Immature natural killer cell (primary cell): ENCODE measurements around the gene MCM6. TPM values are rescaled to one million over a fixed set of nuclear protein-coding genes. Genes with fewer than 3 reads are reported as not detected.
"Not testable (repeated sequence)": the region's sequence is repeated elsewhere in the genome, so short reads cannot be mapped to it uniquely, and the experiment has no call there.

Source experiments
- DNase-seq, 3 donors: peaks; one replicate each; pipeline ENCODE4 v3.0.0; 2022; ENCODE audit warnings: mixed read lengths in 1 of 3
- H3K27ac Mint-ChIP-seq, 6 donors: one replicate each; pipeline ENCODE4 v1.8.0; 2020; ENCODE audit warnings: mixed read lengths in 6 of 6, mild to moderate bottlenecking in 5 of 6, inconsistent platforms in 4 of 6, moderate library complexity in 3 of 6
- H3K27me3 Mint-ChIP-seq, 3 donors: one replicate each; pipeline ENCODE4 v1.8.0; 2020 to 2021; ENCODE audit warnings: low read depth in 3 of 3, mild to moderate bottlenecking in 3 of 3, mixed read lengths in 3 of 3, moderate library complexity in 3 of 3, inconsistent platforms in 1 of 3
- H3K36me3 Mint-ChIP-seq, 3 donors: one replicate each; pipeline ENCODE4 v1.8.0; 2020; ENCODE audit warnings: mixed read lengths in 3 of 3, inconsistent platforms in 2 of 3, mild to moderate bottlenecking in 2 of 3
- H3K4me1 Mint-ChIP-seq, 2 donors: one replicate each; pipeline ENCODE4 v1.8.0; 2020; ENCODE audit warnings: inconsistent platforms in 2 of 2, mild to moderate bottlenecking in 2 of 2, mixed read lengths in 2 of 2, moderate library complexity in 1 of 2
- H3K4me3 Mint-ChIP-seq, 5 donors: one replicate each; pipeline ENCODE4 v1.8.0; 2020; ENCODE audit warnings: mild to moderate bottlenecking in 5 of 5, mixed read lengths in 5 of 5, inconsistent platforms in 3 of 5, moderate library complexity in 3 of 5
- H3K9me3 Mint-ChIP-seq, 6 donors: one replicate each; pipeline ENCODE4 v1.8.0; 2020; ENCODE audit warnings: mild to moderate bottlenecking in 6 of 6, mixed read lengths in 6 of 6, inconsistent platforms in 4 of 6, moderate library complexity in 3 of 6
- polyA plus RNA-seq, 3 donors: library from polyadenylated mRNA; unstranded; fragments of 300-500 nt; fragmentation: Illumina TruSeq; gene quantifications; one replicate each; pipeline ENCODE4 v1.2.3, GENCODE V29; 2021

MCM6 gene
- polyA plus RNA-seq, 3 donors from 2014 or later = 10.6 to 18.0 (median 17.0) TPM

- H3K4me3 Mint-ChIP-seq = no peak overlapping the region
- H3K27ac Mint-ChIP-seq = no peak overlapping the region
- no peaks in the 10 kb centered on the region for H3K4me1 Mint-ChIP-seq
- H3K27me3 Mint-ChIP-seq = peaks cover 0 to 6% (median 2%) of the 10 kb centered on the region in 3 donors
- H3K36me3 Mint-ChIP-seq = no peaks in the 10 kb centered on the region
- peaks cover 0 to 2% (median 0%) of the 10 kb centered on the region in 6 donors for H3K9me3 Mint-ChIP-seq
- no peak for DNase-seq
Measured at GRCh38 chr2:135890835-135891234, 14.6 kb upstream of the MCM6 start.

GRCh38 chr2:135890149-135890548 is 13.9 kb upstream of the MCM6 start:
- Mint-ChIP-seq H3K4me3 (no peak overlapping the region), H3K4me1 (no peaks in the 10 kb centered on the region), H3K27ac (no peak overlapping the region), H3K27me3 (peaks cover 2 to 6% (median 5%) of the 10 kb centered on the region in 3 donors), H3K9me3 (peaks cover 0 to 2% (median 0%) of the 10 kb centered on the region in 6 donors), H3K36me3 (no peaks in the 10 kb centered on the region)
- DNase-seq = no peak

DNA sequence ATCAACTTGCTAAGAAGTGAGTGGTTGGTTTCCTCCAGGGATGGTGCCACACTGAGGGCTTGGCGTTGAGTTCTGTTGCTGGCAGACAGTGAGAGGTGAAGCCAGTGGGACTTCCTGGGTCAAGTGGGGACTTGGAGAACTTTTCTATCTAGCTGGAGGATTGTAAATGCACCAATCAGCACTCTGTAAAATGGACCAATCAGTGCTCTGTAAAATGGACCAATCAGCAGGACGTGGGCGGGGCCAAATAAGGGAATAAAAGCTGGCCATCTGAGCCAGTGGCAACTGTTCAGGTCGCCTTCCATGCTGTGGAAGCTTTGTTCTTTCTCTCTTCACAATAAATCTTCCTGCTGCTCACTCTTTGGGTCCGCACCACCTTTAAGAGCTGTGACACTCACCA is 12.3 kb upstream of the MCM6 start:
- DNase-seq, H3K4me1 Mint-ChIP-seq, H3K9me3 Mint-ChIP-seq, H3K4me3 Mint-ChIP-seq, H3K27me3 Mint-ChIP-seq, H3K27ac Mint-ChIP-seq, H3K36me3 Mint-ChIP-seq: not testable (repeated sequence)

DNA sequence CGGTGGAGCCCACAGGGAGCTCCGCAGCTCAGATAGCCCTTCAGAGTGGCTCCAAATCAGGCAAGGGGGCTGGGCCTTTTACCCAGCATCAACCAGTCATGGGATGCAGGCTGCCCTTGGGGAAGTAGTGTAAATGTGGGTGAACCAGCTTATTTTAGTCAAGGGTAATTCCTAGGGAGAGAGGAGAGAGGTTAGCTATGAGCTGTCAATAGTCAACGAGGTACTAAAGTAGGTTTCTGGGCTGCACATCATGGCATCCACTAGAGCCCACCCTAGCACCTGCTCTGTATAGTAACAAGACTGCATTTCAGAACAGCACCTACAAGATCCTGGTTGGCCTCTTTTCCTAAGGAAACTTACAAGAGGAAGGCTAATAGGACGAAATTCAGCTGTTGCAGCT is 9.5 kb upstream of the MCM6 start:
- Mint-ChIP-seq H3K27ac (no peak overlapping the region), H3K4me3 (no peak overlapping the region), H3K27me3 (peaks cover 6 to 8% (median 6%) of the 10 kb centered on the region in 3 donors), H3K4me1 (no peaks in the 10 kb centered on the region), H3K9me3 (peaks cover 0 to 2% (median 0%) of the 10 kb centered on the region in 6 donors), H3K36me3 (no peaks in the 10 kb centered on the region)
- DNase-seq = no peak

- Mint-ChIP-seq H3K27ac (no peak overlapping the region), H3K27me3 (peaks cover 3 to 10% (median 8%) of the 10 kb centered on the region in 3 donors), H3K36me3 (no peaks in the 10 kb centered on the region), H3K4me1 (peaks cover 3 to 6% of the 10 kb centered on the region in 2 donors), H3K4me3 (no peak overlapping the region), H3K9me3 (no peaks in the 10 kb centered on the region)
- DNase-seq = no peak
Measured at GRCh38 chr2:135882415-135882814, 6.2 kb upstream of the MCM6 start.

- H3K4me3 Mint-ChIP-seq = peak overlapping the region; percentile 89 to 98 (median 98)
- peaks cover 26 to 35% of the 10 kb centered on the region in 2 donors for H3K4me1 Mint-ChIP-seq
- H3K27ac Mint-ChIP-seq = peak overlapping the region; percentile 89 to 96 (median 92)
- H3K27me3 Mint-ChIP-seq = peaks cover 9 to 15% (median 10%) of the 10 kb centered on the region in 3 donors
- DNase-seq, H3K36me3 Mint-ChIP-seq, H3K9me3 Mint-ChIP-seq: not testable (repeated sequence)
Measured at GRCh38 chr2:135876770-135877169, 527 bp upstream of the MCM6 start.

GRCh38 chr2:135875491-135876065 is 665 bp downstream of the MCM6 start:
- Mint-ChIP-seq H3K9me3 (no peaks in the 10 kb centered on the region), H3K36me3 (peaks cover 0 to 5% (median under 1%) of the 10 kb centered on the region in 3 donors), H3K27ac (peak overlapping the region; percentile 90 to 95 (median 93)), H3K4me1 (peaks cover 26 to 35% of the 10 kb centered on the region in 2 donors), H3K4me3 (peak overlapping the region; percentile 88 to 98 (median 92)), H3K27me3 (peaks cover 9 to 15% (median 10%) of the 10 kb centered on the region in 3 donors)
- peak; percentile 75 to 79 (median 76) for DNase-seq

DNA sequence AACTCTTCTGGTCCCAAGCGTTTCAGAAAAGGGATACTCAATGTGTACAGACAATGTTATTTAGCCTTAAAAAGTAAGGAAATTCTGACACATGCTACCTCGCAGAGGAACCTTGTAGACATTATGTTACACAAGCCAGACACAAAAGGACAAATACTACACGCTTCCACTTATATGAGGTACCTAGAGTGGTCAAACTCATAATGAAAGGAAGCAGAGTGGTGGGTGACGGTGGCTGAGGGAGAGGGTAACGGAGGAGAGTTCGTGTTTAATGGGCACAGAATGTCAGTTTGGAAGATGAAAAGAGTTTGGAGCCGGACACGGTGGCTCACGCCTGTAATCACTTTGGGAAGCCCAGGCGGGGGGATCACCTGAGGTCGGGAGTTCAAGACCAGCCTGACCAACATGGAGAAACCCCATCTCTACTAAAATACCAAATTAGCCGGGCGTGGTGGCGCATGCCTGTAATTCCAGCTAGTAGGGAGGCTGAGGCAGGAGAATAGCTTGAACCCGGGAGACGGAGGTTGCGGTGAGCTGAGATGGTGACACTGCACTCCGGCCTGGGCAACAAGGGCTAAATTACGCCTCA is 1.4 kb downstream of the MCM6 start:
- peaks cover 4 to 6% (median 5%) of the 10 kb centered on the region in 3 donors for H3K36me3 Mint-ChIP-seq
- H3K9me3 Mint-ChIP-seq = no peaks in the 10 kb centered on the region
- no peak for DNase-seq
- peak overlapping the region in 5 of 6 donors; percentile 15 to 95 (median 88) for H3K27ac Mint-ChIP-seq
- peak overlapping the region; percentile 88 to 98 (median 89) for H3K4me3 Mint-ChIP-seq
- H3K27me3 Mint-ChIP-seq = peaks cover 9 to 15% (median 10%) of the 10 kb centered on the region in 3 donors
- peaks cover 26 to 35% of the 10 kb centered on the region in 2 donors for H3K4me1 Mint-ChIP-seq

DNA sequence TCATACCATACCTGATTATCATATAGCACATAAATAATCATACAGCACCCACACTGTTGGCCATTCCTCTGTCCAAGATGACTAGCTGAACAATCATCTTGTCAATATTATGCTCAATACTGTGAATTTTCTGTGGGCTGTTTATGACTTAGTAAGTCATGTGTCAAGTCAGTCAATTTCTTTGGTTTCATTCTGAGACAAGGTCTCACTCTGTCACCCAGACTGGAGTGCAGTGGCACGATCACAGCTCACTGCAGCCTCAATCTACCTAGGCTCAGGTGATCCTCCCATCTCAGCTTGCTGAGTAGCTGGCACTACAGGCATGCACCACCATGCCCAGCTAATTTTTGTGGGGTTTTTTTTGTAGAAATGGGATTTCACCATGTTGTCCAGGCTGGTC is 5.7 kb downstream of the MCM6 start:
- Mint-ChIP-seq H3K9me3 (no peaks in the 10 kb centered on the region), H3K36me3 (peaks cover 17 to 33% (median 24%) of the 10 kb centered on the region in 3 donors), H3K4me3 (no peak overlapping the region), H3K27me3 (peaks cover 0 to 2% (median under 1%) of the 10 kb centered on the region in 3 donors), H3K27ac (peak overlapping the region in 1 of 6 donors; percentile 42), H3K4me1 (peaks cover 14 to 19% of the 10 kb centered on the region in 2 donors)
- no peak for DNase-seq

DNA sequence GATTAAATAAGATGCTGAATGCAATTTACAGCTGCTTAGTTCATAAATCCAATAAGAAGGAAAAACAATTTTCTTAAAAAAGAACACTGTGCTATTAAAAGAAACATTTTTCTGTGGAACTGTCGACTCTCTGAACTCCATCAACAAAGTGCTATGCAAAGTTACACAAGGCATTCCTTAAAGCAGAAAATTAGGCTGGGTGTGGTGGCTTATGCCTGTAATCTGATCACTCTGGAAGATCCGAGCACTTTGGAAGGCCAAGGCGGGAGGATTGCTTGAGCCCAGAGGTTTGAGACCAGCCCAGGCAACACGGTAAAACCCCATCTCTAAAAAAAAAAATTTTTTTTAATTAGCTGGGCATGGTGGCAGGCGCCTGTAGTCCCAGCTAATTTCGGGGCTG is 13.0 kb downstream of the MCM6 start:
- Mint-ChIP-seq H3K9me3 (no peaks in the 10 kb centered on the region), H3K4me1 (no peaks in the 10 kb centered on the region), H3K4me3 (no peak overlapping the region), H3K27ac (no peak overlapping the region), H3K27me3 (peaks cover 0 to 1% (median 0%) of the 10 kb centered on the region in 3 donors), H3K36me3 (peaks cover 35 to 46% (median 39%) of the 10 kb centered on the region in 3 donors)
- DNase-seq = no peak

- no peaks in the 10 kb centered on the region for H3K4me1 Mint-ChIP-seq
- no peak for DNase-seq
- H3K27me3 Mint-ChIP-seq = peaks cover 0 to 1% (median 0%) of the 10 kb centered on the region in 3 donors
- peaks cover 33 to 44% (median 34%) of the 10 kb centered on the region in 3 donors for H3K36me3 Mint-ChIP-seq
- H3K4me3 Mint-ChIP-seq = no peak overlapping the region
- H3K9me3 Mint-ChIP-seq = no peaks in the 10 kb centered on the region
- no peak overlapping the region for H3K27ac Mint-ChIP-seq
Measured at GRCh38 chr2:135862718-135863117, 13.5 kb downstream of the MCM6 start.

DNA sequence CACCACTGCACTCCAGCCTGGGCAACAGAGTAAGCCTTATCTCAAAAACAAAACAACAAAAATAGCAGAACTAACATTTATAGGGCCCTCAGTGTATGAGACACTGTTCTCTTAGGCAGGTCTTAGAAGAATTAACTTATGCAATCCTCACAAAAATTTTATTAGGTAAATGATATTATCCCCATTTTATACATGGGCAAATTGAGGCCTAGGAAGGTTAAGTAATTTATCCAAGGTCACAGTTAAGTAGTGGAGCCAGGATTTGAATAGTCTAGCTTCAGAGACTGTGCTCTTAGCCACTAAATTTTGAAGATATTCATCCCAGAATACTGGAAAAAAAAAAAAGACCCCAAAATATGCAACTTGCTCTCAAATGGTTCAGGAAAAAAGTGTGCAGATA is 22.8 kb downstream of the MCM6 start:
- Mint-ChIP-seq H3K9me3 (no peaks in the 10 kb centered on the region), H3K27ac (peak overlapping the region in 1 of 6 donors; percentile 26), H3K4me3 (no peak overlapping the region), H3K4me1 (no peaks in the 10 kb centered on the region), H3K27me3 (no peaks in the 10 kb centered on the region), H3K36me3 (peaks cover 22 to 53% (median 24%) of the 10 kb centered on the region in 3 donors)
- DNase-seq = no peak

DNA sequence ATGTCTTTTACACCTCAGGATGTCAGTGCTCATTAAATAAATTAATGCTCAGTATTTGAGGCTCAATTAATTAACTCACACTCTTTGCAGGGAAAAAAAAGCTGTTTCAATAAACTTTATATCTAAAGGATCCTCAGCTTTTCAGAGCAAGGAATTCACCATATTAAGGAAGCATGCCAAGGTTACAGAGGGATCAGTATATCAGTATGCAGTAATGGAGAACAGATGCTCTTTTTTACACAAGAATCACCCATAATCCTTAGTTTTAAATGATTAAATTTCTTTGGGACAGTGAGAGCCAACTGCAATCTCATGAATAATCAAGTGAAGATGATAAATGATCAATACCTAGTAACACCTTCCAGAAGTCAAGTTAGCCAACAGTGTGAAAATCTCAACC is 24.4 kb downstream of the MCM6 start:
- Mint-ChIP-seq H3K9me3 (no peaks in the 10 kb centered on the region), H3K27me3 (no peaks in the 10 kb centered on the region), H3K4me1 (no peaks in the 10 kb centered on the region), H3K4me3 (no peak overlapping the region), H3K36me3 (peaks cover 19 to 51% (median 27%) of the 10 kb centered on the region in 3 donors), H3K27ac (no peak overlapping the region)
- DNase-seq = no peak

GRCh38 chr2:135850892-135851668 is 25.2 kb downstream of the MCM6 start:
- no peaks in the 10 kb centered on the region for H3K9me3 Mint-ChIP-seq
- no peaks in the 10 kb centered on the region for H3K27me3 Mint-ChIP-seq
- H3K27ac Mint-ChIP-seq = no peak overlapping the region
- H3K36me3 Mint-ChIP-seq = peaks cover 14 to 47% (median 22%) of the 10 kb centered on the region in 3 donors
- no peak for DNase-seq
- H3K4me3 Mint-ChIP-seq = no peak overlapping the region
- no peaks in the 10 kb centered on the region for H3K4me1 Mint-ChIP-seq
